Measurements from ENCODE around the gene POPDC2.

GRCh38 chr3:119679874-119680273 is 19.5 kb upstream of the POPDC2 start:
- TF ChIP-seq, protein P1, sequence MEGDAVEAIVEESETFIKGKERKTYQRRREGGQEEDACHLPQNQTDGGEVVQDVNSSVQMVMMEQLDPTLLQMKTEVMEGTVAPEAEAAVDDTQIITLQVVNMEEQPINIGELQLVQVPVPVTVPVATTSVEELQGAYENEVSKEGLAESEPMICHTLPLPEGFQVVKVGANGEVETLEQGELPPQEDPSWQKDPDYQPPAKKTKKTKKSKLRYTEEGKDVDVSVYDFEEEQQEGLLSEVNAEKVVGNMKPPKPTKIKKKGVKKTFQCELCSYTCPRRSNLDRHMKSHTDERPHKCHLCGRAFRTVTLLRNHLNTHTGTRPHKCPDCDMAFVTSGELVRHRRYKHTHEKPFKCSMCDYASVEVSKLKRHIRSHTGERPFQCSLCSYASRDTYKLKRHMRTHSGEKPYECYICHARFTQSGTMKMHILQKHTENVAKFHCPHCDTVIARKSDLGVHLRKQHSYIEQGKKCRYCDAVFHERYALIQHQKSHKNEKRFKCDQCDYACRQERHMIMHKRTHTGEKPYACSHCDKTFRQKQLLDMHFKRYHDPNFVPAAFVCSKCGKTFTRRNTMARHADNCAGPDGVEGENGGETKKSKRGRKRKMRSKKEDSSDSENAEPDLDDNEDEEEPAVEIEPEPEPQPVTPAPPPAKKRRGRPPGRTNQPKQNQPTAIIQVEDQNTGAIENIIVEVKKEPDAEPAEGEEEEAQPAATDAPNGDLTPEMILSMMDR (IDR thresholded peaks at IDR 0.05 in 8 of 11, conservative IDR thresholded peaks at IDR 0.05 in 3 of 11): no peak
- TF ChIP-seq POLR2A (IDR thresholded peaks at IDR 0.05) (no peak), POLR2AphosphoS5 (IDR thresholded peaks at IDR 0.05) (no peak)

Measured in spleen (tissue), 7 donors.